ENCODE data around the gene LPCAT1.
"Not testable (repeated sequence)": the region's sequence is repeated elsewhere in the genome, so short reads cannot be mapped to it uniquely, and the experiment has no call there.

Gene LPCAT1

GRCh38 chr5:1463326-1464095 lies 60.2 kb downstream of the LPCAT1 start:
- no peak for DNase-seq

- no peak for DNase-seq
Measured at GRCh38 chr5:1462358-1462757, 61.4 kb downstream of the LPCAT1 start.

GRCh38 chr5:1461396-1461795 lies 62.4 kb downstream of the LPCAT1 start:
- no peak for DNase-seq

- no peak for DNase-seq
Measured at GRCh38 chr5:1460054-1460682, 63.6 kb downstream of the LPCAT1 start.

GRCh38 chr5:1459435-1459834 lies 64.3 kb downstream of the LPCAT1 start:
- DNase-seq: not testable (repeated sequence)

GRCh38 chr5:1456110-1456881 lies 67.5 kb downstream of the LPCAT1 start:
- DNase-seq: not testable (repeated sequence)

- DNase-seq: no peak
Measured at GRCh38 chr5:1453613-1454012, 70.1 kb downstream of the LPCAT1 start.

GRCh38 chr5:1449081-1449630 lies 74.6 kb downstream of the LPCAT1 start:
- no peak for DNase-seq

- DNase-seq: no peak
Measured at GRCh38 chr5:1448511-1449011, 75.2 kb downstream of the LPCAT1 start.

- no peak for DNase-seq
Measured at GRCh38 chr5:1447671-1448361, 75.9 kb downstream of the LPCAT1 start.

- no peak for DNase-seq
Measured at GRCh38 chr5:1446602-1447343, 77.0 kb downstream of the LPCAT1 start.

- DNase-seq: no peak
Measured at GRCh38 chr5:1445689-1446601, 77.8 kb downstream of the LPCAT1 start.

- DNase-seq: no peak
Measured at GRCh38 chr5:1445313-1445688, 78.5 kb downstream of the LPCAT1 start, which contains the start of gene SLC6A3. SLC6A3 (minus strand) TSS chr5:1445440; CDS start chr5:1443197, 2,243 bp downstream.

- no peak for DNase-seq
Measured at GRCh38 chr5:1444361-1445189, 79.2 kb downstream of the LPCAT1 start.

- DNase-seq: no peak
Measured at GRCh38 chr5:1443991-1444360, 79.8 kb downstream of the LPCAT1 start.

- no peak for DNase-seq
Measured at GRCh38 chr5:1443171-1443570, 80.6 kb downstream of the LPCAT1 start.

- no peak for DNase-seq
Measured at GRCh38 chr5:1442222-1443145, 81.3 kb downstream of the LPCAT1 start.

GRCh38 chr5:1441166-1441865 lies 82.4 kb downstream of the LPCAT1 start:
- no peak for DNase-seq
